Endothelial cell of umbilical vein (primary cell): Measurements from ENCODE around the gene XIAP. TPM values are rescaled to one million over a fixed set of nuclear protein-coding genes. Genes with fewer than 3 reads are reported as not detected.

Source experiments
- BruUV-seq: library from RNA; stranded (reverse); fragments of 400-500 nt; replicated peaks from 2 replicates; lab custom pipeline; 2021; lab: Mats Ljungman, UMichigan
- CTCF ChIA-PET: fragments of 300-600, 350-600 bp; sonication (Branson Sonifier 250); formaldehyde crosslinking; loops from one replicate; lab custom pipeline; 2021; ENCODE audit warnings: antibody characterized with exemption, inconsistent platforms; lab: Charles Lee
- POLR2A ChIA-PET: fragments of 300-600, 350-600 bp; sonication (Branson Sonifier 250); formaldehyde crosslinking; loops from one replicate; lab custom pipeline; 2021; ENCODE audit warnings: antibody characterized with exemption, inconsistent platforms; lab: Charles Lee
- DNase-seq: peaks from one replicate; pipeline ENCODE4 v3.0.0-alpha.2; 2011; ENCODE audit warnings: low read depth, low spot score
- FAIRE-seq: peaks from 2 replicates; lab custom pipeline; 2011; peaks lifted over from hg19 to GRCh38; lab: Jason Lieb, UNC
- H2AFZ ChIP-seq: 2 replicates; pipeline ENCODE4 v1.6.0; 2012; ENCODE audit warnings: low read depth, low read length, control low read depth, inconsistent platforms
- H3K27ac ChIP-seq: 2 replicates; pipeline ENCODE4 v1.5.1; 2011; ENCODE audit warnings: low read depth, mild to moderate bottlenecking, control low read depth, low read length, moderate library complexity; ENCODE audit not compliant: insufficient read depth
- H3K27me3 ChIP-seq, 2 experiments: 2 replicates each; pipeline versions ENCODE4 v1.6.0 to v1.6.1; 2011; ENCODE audit warnings: low read length in 2 of 2, mixed read lengths in 1 of 2; ENCODE audit not compliant: control insufficient read depth in 2 of 2, insufficient read depth in 2 of 2
- H3K36me3 ChIP-seq, 2 experiments: 2 replicates in 1 of 2; 3 replicates in 1 of 2; pipeline ENCODE4 v1.5.1; 2011; ENCODE audit warnings: low read length in 2 of 2, mild to moderate bottlenecking in 1 of 2, moderate library complexity in 1 of 2; ENCODE audit not compliant: control insufficient read depth in 2 of 2, insufficient read depth in 2 of 2; ENCODE audit errors: extremely low read depth in 1 of 2
- H3K4me1 ChIP-seq: 3 replicates; pipeline ENCODE4 v1.5.1; 2011; ENCODE audit warnings: mild to moderate bottlenecking, low read length; ENCODE audit not compliant: control insufficient read depth, insufficient read depth; ENCODE audit errors: extremely low read depth
- H3K4me2 ChIP-seq: 2 replicates; pipeline ENCODE4 v1.6.1; 2011; ENCODE audit warnings: low read length, control low read depth, mixed read lengths; ENCODE audit not compliant: insufficient read depth
- H3K4me3 ChIP-seq, 3 experiments: fragments of 200-600 bp in 1 of 3; sonication (generic), shearing (Covaris generic) in 1 of 3; replicated peaks in 1 of 3; 2 replicates each; pipeline ENCODE4 v1.5.1; 2011 to 2016; ENCODE audit warnings: control low read depth in 3 of 3, low read length in 3 of 3, mild to moderate bottlenecking in 2 of 3, inconsistent platforms in 1 of 3, low read depth in 1 of 3, moderate library complexity in 1 of 3; ENCODE audit not compliant: insufficient read depth in 1 of 3
- H3K79me2 ChIP-seq: 2 replicates; pipeline ENCODE4 v1.6.0; 2012; ENCODE audit warnings: low read length, inconsistent platforms; ENCODE audit not compliant: control insufficient read depth, insufficient read depth
- H3K9ac ChIP-seq: replicated peaks from 2 replicates; pipeline ENCODE3; 2011; ENCODE audit warnings: low read length, control low read depth; ENCODE audit not compliant: insufficient read depth; ENCODE audit errors: extremely low read depth
- H3K9me1 ChIP-seq: replicated peaks from 3 replicates; pipeline ENCODE4 v1.6.0; 2011; ENCODE audit warnings: mild to moderate bottlenecking, low read length; ENCODE audit not compliant: control insufficient read depth, insufficient read depth; ENCODE audit errors: extremely low read depth
- H3K9me3 ChIP-seq: replicated peaks from 2 replicates; pipeline ENCODE4 v1.5.1; 2012; ENCODE audit warnings: low read length, inconsistent platforms; ENCODE audit not compliant: control insufficient read depth, insufficient read depth
- H4K20me1 ChIP-seq: replicated peaks from 2 replicates; pipeline ENCODE3; 2011; ENCODE audit warnings: mild to moderate bottlenecking, low read length; ENCODE audit not compliant: control insufficient read depth, insufficient read depth; ENCODE audit errors: extremely low read depth
- EZH2 ChIP-seq: IDR thresholded peaks from 2 replicates; pipeline ENCODE4 v1.6.1; 2012; ENCODE audit warnings: borderline replicate concordance, low read depth, mild to moderate bottlenecking, moderate library complexity, low read length, inconsistent platforms; ENCODE audit not compliant: severe bottlenecking
- FOS ChIP-seq: IDR thresholded peaks from 2 replicates; pipeline ENCODE4 v1.6.1; 2011; ENCODE audit warnings: mild to moderate bottlenecking, low read length, moderate library complexity, borderline replicate concordance; ENCODE audit not compliant: insufficient read depth
- GATA2 ChIP-seq: IDR thresholded peaks from 2 replicates; pipeline ENCODE4 v1.7.0; 2011; ENCODE audit warnings: low read depth, mild to moderate bottlenecking, moderate library complexity, mixed read lengths, low read length; ENCODE audit not compliant: insufficient read length, insufficient read depth
- JUN ChIP-seq: IDR thresholded peaks from 2 replicates; pipeline ENCODE4 v1.6.1; 2011; ENCODE audit warnings: borderline replicate concordance, low read depth; ENCODE audit not compliant: insufficient read length, insufficient read depth
- MYC ChIP-seq: IDR thresholded peaks from one replicate; pipeline ENCODE4 v1.6.1; 2011; ENCODE audit warnings: mild to moderate bottlenecking, low read depth, low read length
- POLR2A ChIP-seq: IDR thresholded peaks from 2 replicates; pipeline ENCODE4 v1.6.1; 2012; ENCODE audit warnings: low read depth, mild to moderate bottlenecking, control low read depth, low read length
- POLR2AphosphoS5 ChIP-seq: IDR thresholded peaks from 2 replicates; pipeline ENCODE4 v1.6.1; 2012; ENCODE audit warnings: low read depth, mild to moderate bottlenecking, control low read depth, low read length, moderate library complexity; ENCODE audit not compliant: insufficient read depth
- dilution Hi-C: fragments of 300-500 bp; cut with MboI; formaldehyde crosslinking; loops from one replicate; pipeline ENCODE4 v1.15.0; 2019; ENCODE audit warnings: low sequenced_read_pairs; ENCODE audit not compliant: extremely low pct_ligation_motif_present
- intact Hi-C: fragments of 100-400 bp; cut with micrococcal nuclease; formaldehyde crosslinking; loops from one replicate; pipeline ENCODE4 v1.10.0; 2022
- polyA plus RNA-seq, 4 experiments: library from polyadenylated mRNA; depleted of rRNA in 3 of 4; stranded (reverse) in 3 of 4; unstranded in 1 of 4; fragments of >200 nt; gene quantifications; 2 replicates each; pipeline versions ENCODE4 v1.2.1 to v1.2.3, GENCODE V29; 2011 to 2012; ENCODE audit warnings: missing spikeins in 1 of 4
- total RNA-seq: library from RNA; stranded (reverse); gene quantifications from 2 replicates; pipeline ENCODE4 v1.2.3, GENCODE V29; 2021
- TF ChIP-seq, protein P1 (sequence below): IDR thresholded peaks from 2 replicates; pipeline ENCODE4 v1.6.1; 2011; ENCODE audit not compliant: insufficient read depth, insufficient read length
- TF ChIP-seq, protein P2 (sequence below), 2 donors: IDR thresholded peaks; 1 replicate in 1 of 2; 2 replicates in 1 of 2; pipeline ENCODE4 v1.5.1; 2011; ENCODE audit warnings: low read length in 2 of 2, mild to moderate bottlenecking in 2 of 2, moderate library complexity in 2 of 2, control low read depth in 1 of 2, inconsistent platforms in 1 of 2, low read depth in 1 of 2; ENCODE audit not compliant: insufficient read depth in 1 of 2; ENCODE audit errors: extremely low read depth in 1 of 2

XIAP gene
- total and polyA plus RNA-seq, 2 donors (not counting 3 experiments of a cell fraction or from before 2014, with no cell fraction given), result 8.1 to 38.3 TPM

DNA sequence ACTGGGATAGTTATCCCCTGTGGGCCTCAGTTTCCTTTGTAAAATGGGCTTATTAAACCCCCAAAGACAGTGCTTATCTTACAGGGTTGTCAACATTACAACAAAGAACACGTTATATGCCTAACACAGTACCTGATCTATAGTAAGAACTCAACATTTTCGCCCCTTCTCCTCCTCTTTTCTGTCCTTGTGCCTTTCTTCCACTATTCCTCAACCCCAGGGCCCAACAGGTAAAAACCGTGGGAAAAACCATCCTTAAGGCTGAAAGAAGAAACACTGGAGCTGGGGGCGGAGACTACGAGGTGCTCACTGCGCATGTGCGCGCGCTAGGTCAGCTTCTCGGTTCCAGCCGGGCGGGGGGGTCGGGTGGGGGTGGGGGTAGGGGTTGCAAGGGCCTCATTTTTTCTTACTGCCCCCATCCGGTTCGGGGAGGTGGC is 426 bp upstream of the XIAP start:
- H3K9ac ChIP-seq, result peak overlapping the region; percentile 98
- intact Hi-C loops, result loop anchor here (1.0 to 2.0 kb wide), 2 partner anchors 101 to 127 kb away; partner anchors contain the start of gene THOC2
- FAIRE-seq (no peak), DNase-seq (no peak)
- H3K36me3 ChIP-seq, result no peaks in the 10 kb centered on the region
- BruUV-seq, result TSS peak; percentile 53
- TF ChIP-seq POLR2A, result no peak
- no peak for TF ChIP-seq MYC
- TF ChIP-seq GATA2, result no peak
- no peak for TF ChIP-seq POLR2AphosphoS5
- TF ChIP-seq JUN, result no peak
- TF ChIP-seq, protein P1, sequence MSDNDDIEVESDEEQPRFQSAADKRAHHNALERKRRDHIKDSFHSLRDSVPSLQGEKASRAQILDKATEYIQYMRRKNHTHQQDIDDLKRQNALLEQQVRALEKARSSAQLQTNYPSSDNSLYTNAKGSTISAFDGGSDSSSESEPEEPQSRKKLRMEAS, result no peak
- peaks cover 4% of the 10 kb centered on the region for H3K4me1 ChIP-seq
- H3K9me3 ChIP-seq, result no peaks in the 10 kb centered on the region
- no peaks in the 10 kb centered on the region for H3K27me3 ChIP-seq
- peak overlapping the region; percentile 43 to 83 (median 71) for H3K4me3 ChIP-seq
- no peaks in the 10 kb centered on the region for H4K20me1 ChIP-seq
- peak overlapping the region; percentile 96 for H3K4me2 ChIP-seq
- peak overlapping the region; percentile 48 for H2AFZ ChIP-seq
- peak overlapping the region; percentile 100 for H3K27ac ChIP-seq
- POLR2A ChIA-PET, result interaction anchor here (0.7 kb wide), 1 partner anchor 23 kb away, joined by 5 read pairs; no protein-coding TSS in a partner anchor
- peaks cover 36% of the 10 kb centered on the region for H3K79me2 ChIP-seq
- CTCF ChIA-PET, result interaction anchor here (0.6 to 1.0 kb wide), 3 partner anchors 27 to 117 kb away, joined by 3 to 6 read pairs (median 3); no protein-coding TSS in a partner anchor
- dilution Hi-C loops, result no loop called here
- no peaks in the 10 kb centered on the region for H3K9me1 ChIP-seq

DNA sequence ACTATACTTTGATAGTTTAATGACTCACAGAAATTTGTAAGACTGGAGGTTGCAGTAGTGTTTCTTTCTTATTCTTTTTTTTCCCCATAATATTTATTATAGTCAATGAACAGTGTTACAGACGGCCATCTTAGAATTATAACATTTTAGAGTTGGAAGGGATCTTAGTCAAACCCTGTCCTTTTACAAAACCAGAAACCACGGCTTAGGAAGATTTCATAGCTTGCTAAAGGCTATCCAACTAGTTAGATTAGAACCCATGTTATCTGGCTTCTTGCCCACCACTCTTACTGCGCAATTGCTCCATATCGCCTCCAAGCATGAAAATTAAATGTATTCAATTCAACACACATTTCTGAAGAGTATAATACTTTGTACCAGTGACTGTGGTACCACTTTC is 1.1 kb downstream of the XIAP start:
- H3K4me3 ChIP-seq, result peak overlapping the region; percentile 71 to 98 (median 87)
- DNase-seq, result peak; percentile 40
- dilution Hi-C loops, result no loop called here
- peak overlapping the region; percentile 100 for H3K27ac ChIP-seq
- no peaks in the 10 kb centered on the region for H3K27me3 ChIP-seq
- H3K79me2 ChIP-seq, result peaks cover 49% of the 10 kb centered on the region
- H3K4me2 ChIP-seq, result peak overlapping the region; percentile 88
- H3K9ac ChIP-seq, result peak overlapping the region; percentile 98
- ChIA-PET CTCF (interaction anchor here (1.2 kb wide), 1 partner anchor 8 kb away, joined by 6 read pairs; no protein-coding TSS in a partner anchor), POLR2A (interaction anchor here (0.6 kb wide), 1 partner anchor 22 kb away, joined by 4 read pairs; no protein-coding TSS in a partner anchor)
- TF ChIP-seq, protein P2, sequence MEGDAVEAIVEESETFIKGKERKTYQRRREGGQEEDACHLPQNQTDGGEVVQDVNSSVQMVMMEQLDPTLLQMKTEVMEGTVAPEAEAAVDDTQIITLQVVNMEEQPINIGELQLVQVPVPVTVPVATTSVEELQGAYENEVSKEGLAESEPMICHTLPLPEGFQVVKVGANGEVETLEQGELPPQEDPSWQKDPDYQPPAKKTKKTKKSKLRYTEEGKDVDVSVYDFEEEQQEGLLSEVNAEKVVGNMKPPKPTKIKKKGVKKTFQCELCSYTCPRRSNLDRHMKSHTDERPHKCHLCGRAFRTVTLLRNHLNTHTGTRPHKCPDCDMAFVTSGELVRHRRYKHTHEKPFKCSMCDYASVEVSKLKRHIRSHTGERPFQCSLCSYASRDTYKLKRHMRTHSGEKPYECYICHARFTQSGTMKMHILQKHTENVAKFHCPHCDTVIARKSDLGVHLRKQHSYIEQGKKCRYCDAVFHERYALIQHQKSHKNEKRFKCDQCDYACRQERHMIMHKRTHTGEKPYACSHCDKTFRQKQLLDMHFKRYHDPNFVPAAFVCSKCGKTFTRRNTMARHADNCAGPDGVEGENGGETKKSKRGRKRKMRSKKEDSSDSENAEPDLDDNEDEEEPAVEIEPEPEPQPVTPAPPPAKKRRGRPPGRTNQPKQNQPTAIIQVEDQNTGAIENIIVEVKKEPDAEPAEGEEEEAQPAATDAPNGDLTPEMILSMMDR (IDR thresholded peaks at IDR 0.05; ENCODE audit: extremely low read depth in 1 of 2, insufficient read depth in 1 of 2, low read depth in 1 of 2, low read length in 2 of 2), result no peak
- TF ChIP-seq POLR2AphosphoS5, result no peak
- TF ChIP-seq FOS, result no peak
- no peak for TF ChIP-seq EZH2
- TF ChIP-seq MYC, result no peak
- TF ChIP-seq GATA2, result no peak
- no peak for TF ChIP-seq JUN
- no peak for TF ChIP-seq POLR2A
- TF ChIP-seq, protein P1, result no peak
- no peaks in the 10 kb centered on the region for H3K9me3 ChIP-seq
- no peak for FAIRE-seq
- H4K20me1 ChIP-seq, result no peaks in the 10 kb centered on the region
- no peak overlapping the region for H2AFZ ChIP-seq
- BruUV-seq, result no TSS peak
- intact Hi-C loops, result loop anchor here (1.0 kb wide), 3 partner anchors 28 to 102 kb away; no protein-coding TSS in a partner anchor
- H3K36me3 ChIP-seq, result no peaks in the 10 kb centered on the region
- no peaks in the 10 kb centered on the region for H3K9me1 ChIP-seq
- peaks cover 4% of the 10 kb centered on the region for H3K4me1 ChIP-seq
